DOHH2 (cell line): ENCODE data around the gene MAP3K4.

ENCODE experiments used
- H3F3A ChIP-seq: fragments of 200-600 bp; sonication (generic), shearing (Covaris generic); 2 replicates; pipeline ENCODE4 v1.6.0; 2016; ENCODE audit warnings: antibody characterized with exemption, mild to moderate bottlenecking; ENCODE audit not compliant: control insufficient read depth, insufficient read depth
- H3K27ac ChIP-seq: fragments of 200-600 bp; sonication (generic); 2 replicates; pipeline ENCODE4 v1.5.1; 2014; ENCODE audit warnings: low read depth, mild to moderate bottlenecking, low read length, moderate library complexity
- H3K27me3 ChIP-seq: fragments of 200-600 bp; sonication (generic); 2 replicates; pipeline ENCODE4 v1.6.1; 2014; ENCODE audit warnings: mild to moderate bottlenecking, low read length, mixed read lengths; ENCODE audit not compliant: control insufficient read depth
- H3K36me3 ChIP-seq: fragments of 200-600 bp; sonication (generic); 2 replicates; pipeline ENCODE4 v1.6.1; 2014; ENCODE audit warnings: mild to moderate bottlenecking, low read length, moderate library complexity, mixed read lengths; ENCODE audit not compliant: control insufficient read depth
- H3K4me1 ChIP-seq: fragments of 200-600 bp; sonication (generic); 2 replicates; pipeline ENCODE4 v1.6.1; 2014; ENCODE audit warnings: mild to moderate bottlenecking, low read length, mixed read lengths; ENCODE audit not compliant: control insufficient read depth
- H3K4me2 ChIP-seq: fragments of 200-600 bp; sonication (generic); 2 replicates; pipeline ENCODE4 v1.6.0; 2014; ENCODE audit warnings: mild to moderate bottlenecking, low read length, moderate library complexity
- H3K4me3 ChIP-seq: fragments of 200-600 bp; sonication (generic); 2 replicates; pipeline ENCODE4 v1.5.1; 2014; ENCODE audit warnings: mild to moderate bottlenecking, low read length, mixed read lengths
- H3K79me2 ChIP-seq: fragments of 200-600 bp; sonication (generic); 2 replicates; pipeline ENCODE4 v1.6.1; 2014; ENCODE audit warnings: mild to moderate bottlenecking, low read length, mixed read lengths; ENCODE audit not compliant: control insufficient read depth
- H3K9me2 ChIP-seq: fragments of 200-600 bp; sonication (generic); replicated peaks from 2 replicates; pipeline ENCODE4 v1.6.1; 2014; ENCODE audit warnings: mild to moderate bottlenecking, low read length, mixed read lengths; ENCODE audit not compliant: control insufficient read depth
- H3K9me3 ChIP-seq: fragments of 200-600 bp; sonication (generic); 2 replicates; pipeline ENCODE4 v1.6.1; 2014; ENCODE audit warnings: antibody characterized with exemption, low read length, mixed read lengths; ENCODE audit not compliant: control insufficient read depth, insufficient read depth
- H4K20me1 ChIP-seq: fragments of 200-600 bp; sonication (generic); 2 replicates; pipeline ENCODE4 v1.6.0; 2014; ENCODE audit warnings: low read depth, mild to moderate bottlenecking, antibody characterized with exemption, low read length, moderate library complexity; ENCODE audit not compliant: control insufficient read depth, insufficient read depth
- EZH2phosphoT487 ChIP-seq: fragments of 200-600 bp; sonication (generic); IDR thresholded peaks from 2 replicates; pipeline ENCODE4 v1.6.1; 2017; ENCODE audit warnings: borderline replicate concordance, mild to moderate bottlenecking, antibody characterized with exemption, low read length, moderate library complexity, mixed read lengths
- TF ChIP-seq, protein P1 (sequence below): fragments of 200-600 bp; sonication (generic); IDR thresholded peaks from one replicate; pipeline ENCODE4 v1.5.1; 2014; ENCODE audit warnings: antibody characterized with exemption, mild to moderate bottlenecking, low read depth, low read length; ENCODE audit not compliant: poor library complexity, severe bottlenecking

MAP3K4 gene

DNA sequence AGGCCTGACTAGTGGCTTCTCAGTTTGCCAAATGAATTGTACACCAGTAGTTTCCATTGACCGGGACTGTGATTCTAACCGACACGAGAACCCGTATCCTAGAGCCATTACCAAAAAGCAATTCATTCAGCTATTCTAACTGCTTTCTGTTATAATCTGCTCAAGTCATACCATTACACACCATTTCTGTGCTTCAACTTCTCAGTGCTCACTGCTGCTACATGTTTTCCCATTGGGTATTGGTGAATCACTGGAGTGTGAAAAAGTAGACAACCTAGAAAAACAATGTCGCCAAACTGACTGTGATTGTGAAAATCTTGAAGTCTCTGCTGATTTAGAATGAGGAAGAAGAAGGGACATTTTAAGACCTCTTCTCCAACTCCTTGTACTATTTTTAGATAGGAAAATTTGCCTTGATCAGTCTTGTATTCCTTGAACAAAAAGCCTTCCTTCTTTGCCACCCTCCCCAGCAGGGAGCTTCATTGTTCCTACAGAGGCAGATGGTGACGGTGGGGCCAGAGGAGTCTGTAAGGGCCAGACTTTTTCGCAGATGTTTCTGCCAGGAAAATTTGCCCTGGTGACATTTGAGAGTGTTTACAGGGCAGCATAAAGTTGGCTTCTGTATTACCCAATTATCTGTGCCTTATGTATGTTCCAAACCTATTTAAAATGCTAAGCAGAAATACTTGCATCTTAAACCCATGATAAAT lies 31.7 kb upstream of the MAP3K4 start:
- Histone ChIP-seq H3K4me3 (no peak overlapping the region), H3K79me2 (no peaks in the 10 kb centered on the region), H3K4me2 (no peak overlapping the region), H3K9me2 (no peaks in the 10 kb centered on the region; the same call in 1 of the 2 replicates), H3K9me3 (no peaks in the 10 kb centered on the region), H3F3A (no peaks in the 10 kb centered on the region), H3K4me1 (no peaks in the 10 kb centered on the region), H3K27me3 (no peaks in the 10 kb centered on the region; the same call in 1 of the 2 replicates), H3K27ac (no peak overlapping the region), H4K20me1 (no peaks in the 10 kb centered on the region), H3K36me3 (no peaks in the 10 kb centered on the region)
- TF ChIP-seq EZH2phosphoT487, result no peak
- TF ChIP-seq, protein P1, sequence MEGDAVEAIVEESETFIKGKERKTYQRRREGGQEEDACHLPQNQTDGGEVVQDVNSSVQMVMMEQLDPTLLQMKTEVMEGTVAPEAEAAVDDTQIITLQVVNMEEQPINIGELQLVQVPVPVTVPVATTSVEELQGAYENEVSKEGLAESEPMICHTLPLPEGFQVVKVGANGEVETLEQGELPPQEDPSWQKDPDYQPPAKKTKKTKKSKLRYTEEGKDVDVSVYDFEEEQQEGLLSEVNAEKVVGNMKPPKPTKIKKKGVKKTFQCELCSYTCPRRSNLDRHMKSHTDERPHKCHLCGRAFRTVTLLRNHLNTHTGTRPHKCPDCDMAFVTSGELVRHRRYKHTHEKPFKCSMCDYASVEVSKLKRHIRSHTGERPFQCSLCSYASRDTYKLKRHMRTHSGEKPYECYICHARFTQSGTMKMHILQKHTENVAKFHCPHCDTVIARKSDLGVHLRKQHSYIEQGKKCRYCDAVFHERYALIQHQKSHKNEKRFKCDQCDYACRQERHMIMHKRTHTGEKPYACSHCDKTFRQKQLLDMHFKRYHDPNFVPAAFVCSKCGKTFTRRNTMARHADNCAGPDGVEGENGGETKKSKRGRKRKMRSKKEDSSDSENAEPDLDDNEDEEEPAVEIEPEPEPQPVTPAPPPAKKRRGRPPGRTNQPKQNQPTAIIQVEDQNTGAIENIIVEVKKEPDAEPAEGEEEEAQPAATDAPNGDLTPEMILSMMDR, result no peak

DNA sequence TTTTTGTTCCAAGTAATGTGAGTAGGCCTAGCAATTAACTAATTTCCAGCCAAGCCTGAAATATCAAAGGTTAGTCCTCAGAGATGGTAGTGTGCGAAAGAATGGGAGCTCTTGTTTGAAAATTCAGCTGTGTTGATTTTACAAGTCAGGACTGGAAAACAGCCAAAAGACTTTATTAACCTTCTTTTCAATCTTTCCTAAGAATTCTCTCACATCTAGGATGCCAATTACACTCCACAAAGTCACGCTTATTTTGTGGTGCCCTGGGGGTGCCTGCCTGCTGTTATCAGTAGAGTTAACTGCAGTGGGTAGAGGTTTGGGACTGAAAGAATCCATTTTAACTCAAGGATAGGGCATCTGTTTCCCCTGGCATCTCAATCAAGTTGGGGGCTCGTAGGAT lies 30.7 kb upstream of the MAP3K4 start:
- Histone ChIP-seq H3K27ac (no peak overlapping the region), H3K4me2 (no peak overlapping the region), H3K79me2 (no peaks in the 10 kb centered on the region), H3K4me1 (no peaks in the 10 kb centered on the region), H3F3A (no peaks in the 10 kb centered on the region), H3K27me3 (no peaks in the 10 kb centered on the region; the same call in 1 of the 2 replicates), H3K36me3 (no peaks in the 10 kb centered on the region), H4K20me1 (no peaks in the 10 kb centered on the region), H3K9me2 (no peaks in the 10 kb centered on the region; the same call in 1 of the 2 replicates), H3K4me3 (no peak overlapping the region), H3K9me3 (no peaks in the 10 kb centered on the region)
- TF ChIP-seq EZH2phosphoT487, result no peak
- TF ChIP-seq, protein P1, result no peak

DNA sequence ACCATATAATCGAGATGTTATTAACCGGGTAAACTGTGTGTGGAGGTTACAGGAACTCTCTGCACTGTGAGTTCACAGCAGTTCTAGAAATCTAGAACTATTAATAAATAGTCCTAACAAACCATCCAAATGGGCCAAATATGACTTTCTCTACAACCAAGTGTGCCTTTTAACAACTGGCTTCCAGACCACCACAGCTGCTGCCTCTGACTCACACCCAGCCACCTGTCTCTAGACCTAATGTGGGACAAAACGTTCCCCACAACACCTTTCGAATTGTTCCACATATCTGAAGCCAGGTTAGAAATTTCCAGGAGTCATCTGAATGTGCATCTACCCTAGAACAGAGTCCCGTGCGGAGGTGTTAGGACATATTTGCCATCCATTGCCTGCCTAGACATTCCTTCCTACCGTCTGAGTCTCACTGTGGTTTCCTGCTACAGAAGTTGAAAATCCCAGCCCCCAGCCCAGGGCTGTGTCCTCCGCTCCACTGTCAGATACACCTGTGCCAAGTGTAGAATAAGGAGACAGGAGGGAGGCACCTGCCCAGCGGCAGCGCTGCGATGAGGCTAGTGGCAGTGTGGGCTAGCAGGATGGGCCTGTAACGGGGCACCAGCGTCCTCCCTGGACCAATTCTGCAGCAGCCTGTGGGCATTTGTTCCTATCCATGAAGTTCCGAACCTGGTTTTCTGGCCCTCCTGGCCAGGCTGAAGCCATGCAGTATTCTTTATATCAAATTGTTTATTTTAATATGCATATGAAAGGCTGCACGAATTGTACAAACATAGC lies 28.5 kb upstream of the MAP3K4 start:
- TF ChIP-seq, protein P1, result no peak
- no peak for TF ChIP-seq EZH2phosphoT487
- Histone ChIP-seq H3K4me3 (no peak overlapping the region), H3F3A (no peaks in the 10 kb centered on the region), H3K36me3 (no peaks in the 10 kb centered on the region), H3K9me2 (no peaks in the 10 kb centered on the region; the same call in 1 of the 2 replicates), H4K20me1 (no peaks in the 10 kb centered on the region), H3K4me1 (peaks cover 4% of the 10 kb centered on the region; the same call in 1 of the 2 replicates), H3K79me2 (no peaks in the 10 kb centered on the region), H3K27ac (no peak overlapping the region), H3K9me3 (no peaks in the 10 kb centered on the region), H3K27me3 (peaks cover 2% of the 10 kb centered on the region; the same call in 1 of the 2 replicates), H3K4me2 (no peak overlapping the region)
